HG02610 (cell line): ENCODE data around the gene NUP93.
"Not testable (repeated sequence)": the region's sequence is repeated elsewhere in the genome, so short reads cannot be mapped to it uniquely, and the experiment has no call there.

ENCODE experiments used
- ATAC-seq: cut with Tn5 transposase; IDR thresholded peaks from one replicate; pipeline ENCODE4 v1.9.1; 2021; ENCODE audit warnings: mild to moderate bottlenecking, moderate library complexity; ENCODE audit not compliant: unreplicated experiment

The NUP93 gene

DNA sequence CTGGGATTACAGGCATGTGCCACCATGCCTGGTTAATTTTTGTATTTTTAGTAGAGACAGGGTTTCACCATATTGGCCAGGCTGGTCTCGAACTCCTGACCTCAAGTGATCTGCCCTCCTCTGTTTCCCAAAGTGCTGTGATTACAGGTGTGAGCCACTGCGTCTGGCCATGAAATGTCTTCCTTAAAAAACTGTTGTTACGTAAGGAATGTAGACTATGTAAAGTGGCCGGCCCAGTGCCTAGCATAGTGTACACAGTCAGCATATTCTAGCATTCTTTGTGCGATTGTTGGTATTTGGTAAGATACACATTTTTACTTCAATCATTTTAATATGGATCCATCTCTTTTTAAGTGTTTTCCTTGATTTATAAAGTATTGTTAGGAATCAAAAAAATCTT is 81.7 kb downstream of the NUP93 start:
- not testable (repeated sequence) for ATAC-seq

- ATAC-seq = no peak
Observed at GRCh38 chr16:56812884-56813283, 83.0 kb downstream of the NUP93 start.

- ATAC-seq = no peak
Observed at GRCh38 chr16:56814537-56815432, 84.9 kb downstream of the NUP93 start.

DNA sequence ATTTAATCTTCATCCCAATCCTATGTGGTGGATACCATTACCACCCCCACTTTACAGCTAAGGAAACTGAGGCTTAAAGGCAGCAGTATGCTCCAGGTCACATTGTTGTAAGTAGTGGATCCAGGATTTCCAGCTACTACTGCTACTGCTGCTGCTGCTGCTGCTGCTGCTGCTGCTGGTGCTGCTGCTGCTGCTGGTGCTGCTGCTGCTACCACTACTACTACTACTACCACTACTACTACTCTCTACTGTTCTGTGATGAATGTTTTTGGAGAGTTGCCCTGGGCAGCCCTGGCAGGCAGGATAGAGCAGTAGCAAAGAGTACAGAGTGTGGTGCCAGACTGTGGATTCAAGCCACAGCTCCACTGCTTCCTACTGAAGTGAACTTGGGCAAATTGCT is 85.8 kb downstream of the NUP93 start:
- ATAC-seq = no peak

GRCh38 chr16:56817056-56817455 is 87.1 kb downstream of the NUP93 start:
- ATAC-seq = no peak

GRCh38 chr16:56817938-56818337 is 88.0 kb downstream of the NUP93 start:
- no peak for ATAC-seq

GRCh38 chr16:56823081-56823733 is 93.3 kb downstream of the NUP93 start:
- ATAC-seq = no peak

GRCh38 chr16:56824331-56824730 is 94.4 kb downstream of the NUP93 start:
- no peak for ATAC-seq

DNA sequence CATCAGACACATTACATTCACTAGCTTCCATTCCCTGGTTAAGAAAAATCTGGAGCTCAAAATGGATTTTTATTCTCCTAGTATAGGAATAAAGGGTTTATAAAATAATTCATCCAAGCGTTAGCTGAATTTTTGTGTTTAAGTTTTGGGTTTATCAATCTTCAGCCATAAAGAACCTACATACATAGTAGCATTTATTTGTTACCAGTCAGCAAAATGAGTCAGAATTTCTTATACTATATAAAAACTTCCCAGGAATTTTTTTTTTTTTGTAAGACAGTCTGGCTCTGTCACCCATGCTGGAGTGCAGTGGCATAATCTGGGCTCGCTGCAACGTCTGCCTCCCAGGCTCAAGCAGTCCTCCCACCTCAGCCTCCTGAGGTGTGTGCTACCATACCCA is 94.9 kb downstream of the NUP93 start:
- no peak for ATAC-seq

GRCh38 chr16:56825826-56826225 is 95.9 kb downstream of the NUP93 start:
- ATAC-seq = no peak

GRCh38 chr16:56828647-56829046 is 98.7 kb downstream of the NUP93 start:
- no peak for ATAC-seq

DNA sequence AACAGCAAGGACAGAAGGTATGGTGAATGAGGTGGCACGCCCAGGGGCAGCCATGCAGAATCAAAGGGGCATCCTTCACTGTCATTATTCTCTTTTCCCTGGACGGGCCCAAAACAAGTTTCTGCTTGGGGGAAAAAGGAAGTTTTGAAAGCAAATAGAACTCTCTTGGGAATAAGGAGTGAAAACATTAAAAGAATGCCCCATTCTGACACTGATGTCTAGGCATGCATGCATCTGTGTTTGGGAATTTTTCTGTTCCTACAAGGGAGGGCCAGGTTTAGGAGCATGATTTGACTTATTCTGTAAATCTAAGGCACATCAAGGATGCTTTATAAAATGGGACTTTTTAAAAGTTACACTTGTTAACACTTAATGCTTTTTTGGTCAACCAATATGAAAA is 100.7 kb downstream of the NUP93 start:
- no peak for ATAC-seq

- no peak for ATAC-seq
Observed at GRCh38 chr16:56832768-56833167, 102.8 kb downstream of the NUP93 start.

- no peak for ATAC-seq
Observed at GRCh38 chr16:56833243-56833970, 103.5 kb downstream of the NUP93 start.

DNA sequence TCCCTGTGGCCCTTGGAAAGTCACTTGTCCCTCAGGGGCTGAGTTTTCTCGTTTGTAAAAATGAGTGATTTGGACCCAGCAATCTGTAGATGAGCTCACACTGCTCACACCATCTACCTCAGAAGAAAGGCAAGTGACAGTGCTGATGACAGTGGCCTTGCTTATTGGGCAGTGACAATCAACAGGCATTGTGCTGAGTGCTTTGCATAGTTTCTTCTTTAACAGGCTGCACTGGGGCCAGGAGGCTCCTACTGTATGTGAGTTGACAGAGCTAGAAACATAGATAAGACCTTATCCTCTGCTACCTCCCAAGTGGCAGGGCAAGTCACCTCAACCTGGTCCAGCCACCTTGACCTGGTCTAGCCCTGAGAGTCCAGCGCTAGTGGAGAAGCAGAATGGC is 105.4 kb downstream of the NUP93 start:
- ATAC-seq = no peak

- no peak for ATAC-seq
Observed at GRCh38 chr16:56836410-56837230, 106.7 kb downstream of the NUP93 start.

GRCh38 chr16:56838622-56839337 is 108.9 kb downstream of the NUP93 start:
- ATAC-seq = no peak

DNA sequence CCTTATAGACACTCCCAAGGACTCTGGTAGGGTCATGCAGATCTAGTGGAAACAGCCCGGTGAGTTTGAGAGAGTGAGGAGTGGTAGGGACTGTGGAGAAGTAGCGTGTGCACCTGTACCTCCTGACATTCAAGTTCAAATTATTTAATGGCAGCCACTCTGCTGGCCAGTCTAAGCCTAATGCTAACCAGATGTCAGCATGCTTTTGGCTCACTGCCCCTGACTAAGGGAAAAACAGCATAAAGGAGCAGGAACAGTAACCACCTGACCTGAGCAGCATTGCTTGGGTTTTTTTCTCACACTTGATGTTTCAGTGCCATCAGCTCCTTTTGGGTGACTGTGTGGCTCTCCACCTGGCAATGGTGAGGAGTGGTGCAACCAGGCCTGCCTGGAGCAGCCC is 111.3 kb downstream of the NUP93 start:
- no peak for ATAC-seq

- no peak for ATAC-seq
Observed at GRCh38 chr16:56841659-56842058, 111.7 kb downstream of the NUP93 start.

GRCh38 chr16:56842133-56842532 is 112.2 kb downstream of the NUP93 start:
- no peak for ATAC-seq
